ENCODE results near the gene ZNF74. TPM values are rescaled to one million over a fixed set of nuclear protein-coding genes. Genes with fewer than 3 reads are reported as not detected.

The ZNF74 gene
- total RNA-seq, 1 experiment from 2014 or later: 8.1 TPM

DNA sequence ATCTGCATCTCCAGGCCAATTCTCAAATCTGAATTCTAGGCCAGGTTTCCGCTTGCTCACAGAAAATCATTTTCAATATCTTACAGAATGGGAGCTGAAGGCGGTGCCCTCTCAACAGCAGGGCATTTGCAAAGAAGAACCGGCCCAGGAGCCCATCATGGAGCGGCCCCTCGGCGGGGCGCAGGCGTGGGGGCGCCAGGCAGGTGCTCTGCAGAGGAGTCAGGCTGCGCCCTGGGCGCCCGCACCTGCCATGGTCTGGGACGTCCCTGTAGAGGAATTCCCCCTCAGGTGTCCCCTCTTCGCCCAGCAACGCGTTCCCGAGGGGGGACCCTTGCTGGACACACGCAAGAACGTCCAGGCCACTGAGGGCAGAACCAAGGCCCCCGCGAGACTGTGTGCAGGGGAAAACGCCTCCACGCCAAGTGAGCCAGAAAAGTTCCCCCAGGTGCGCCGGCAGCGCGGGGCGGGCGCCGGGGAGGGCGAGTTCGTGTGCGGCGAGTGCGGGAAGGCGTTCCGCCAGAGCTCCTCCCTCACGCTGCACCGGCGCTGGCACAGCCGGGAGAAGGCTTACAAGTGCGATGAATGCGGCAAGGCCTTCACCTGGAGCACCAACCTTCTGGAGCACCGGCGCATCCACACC is 11.5 kb downstream of the ZNF74 start:
- no peaks in the 10 kb centered on the region for H3K9me3 ChIP-seq (ENCODE audit: insufficient read depth, low read depth)
- H3K27me3 ChIP-seq (ENCODE audit: insufficient read depth, low read depth): no peaks in the 10 kb centered on the region
- no peaks in the 10 kb centered on the region for H3K79me2 ChIP-seq (ENCODE audit: low read depth)
- BruUV-seq (replicated peaks): no TSS peak
- no peak overlapping the region for H3K27ac ChIP-seq
- no peaks in the 10 kb centered on the region for H3K9me2 ChIP-seq (ENCODE audit: insufficient read depth)
- H3K36me3 ChIP-seq (ENCODE audit: low read depth): no peaks in the 10 kb centered on the region
- no peaks in the 10 kb centered on the region for H3K4me1 ChIP-seq (replicated peaks; ENCODE audit: insufficient read depth)
- intact Hi-C loops (cut with micrococcal nuclease; ENCODE audit: unreplicated experiment): no loop called here
- no peaks in the 10 kb centered on the region for H3F3A ChIP-seq (ENCODE audit: insufficient read depth, low read depth)
- H3K4me2 ChIP-seq: no peak overlapping the region
- H2AFZ ChIP-seq: no peak overlapping the region
- no peaks in the 10 kb centered on the region for H4K20me1 ChIP-seq (ENCODE audit: insufficient read depth)
- POLR2A ChIA-PET (ENCODE audit: unreplicated experiment): no interaction called here
- CTCF ChIA-PET: no interaction called here
- no peak for DNase-seq
- TF ChIP-seq, protein P1, sequence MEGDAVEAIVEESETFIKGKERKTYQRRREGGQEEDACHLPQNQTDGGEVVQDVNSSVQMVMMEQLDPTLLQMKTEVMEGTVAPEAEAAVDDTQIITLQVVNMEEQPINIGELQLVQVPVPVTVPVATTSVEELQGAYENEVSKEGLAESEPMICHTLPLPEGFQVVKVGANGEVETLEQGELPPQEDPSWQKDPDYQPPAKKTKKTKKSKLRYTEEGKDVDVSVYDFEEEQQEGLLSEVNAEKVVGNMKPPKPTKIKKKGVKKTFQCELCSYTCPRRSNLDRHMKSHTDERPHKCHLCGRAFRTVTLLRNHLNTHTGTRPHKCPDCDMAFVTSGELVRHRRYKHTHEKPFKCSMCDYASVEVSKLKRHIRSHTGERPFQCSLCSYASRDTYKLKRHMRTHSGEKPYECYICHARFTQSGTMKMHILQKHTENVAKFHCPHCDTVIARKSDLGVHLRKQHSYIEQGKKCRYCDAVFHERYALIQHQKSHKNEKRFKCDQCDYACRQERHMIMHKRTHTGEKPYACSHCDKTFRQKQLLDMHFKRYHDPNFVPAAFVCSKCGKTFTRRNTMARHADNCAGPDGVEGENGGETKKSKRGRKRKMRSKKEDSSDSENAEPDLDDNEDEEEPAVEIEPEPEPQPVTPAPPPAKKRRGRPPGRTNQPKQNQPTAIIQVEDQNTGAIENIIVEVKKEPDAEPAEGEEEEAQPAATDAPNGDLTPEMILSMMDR (conservative IDR thresholded peaks at IDR 0.05): no peak
- no peak for TF ChIP-seq EZH2 (IDR thresholded peaks at IDR 0.05; ENCODE audit: low read depth)
- H3K4me3 ChIP-seq: no peak overlapping the region

DNA sequence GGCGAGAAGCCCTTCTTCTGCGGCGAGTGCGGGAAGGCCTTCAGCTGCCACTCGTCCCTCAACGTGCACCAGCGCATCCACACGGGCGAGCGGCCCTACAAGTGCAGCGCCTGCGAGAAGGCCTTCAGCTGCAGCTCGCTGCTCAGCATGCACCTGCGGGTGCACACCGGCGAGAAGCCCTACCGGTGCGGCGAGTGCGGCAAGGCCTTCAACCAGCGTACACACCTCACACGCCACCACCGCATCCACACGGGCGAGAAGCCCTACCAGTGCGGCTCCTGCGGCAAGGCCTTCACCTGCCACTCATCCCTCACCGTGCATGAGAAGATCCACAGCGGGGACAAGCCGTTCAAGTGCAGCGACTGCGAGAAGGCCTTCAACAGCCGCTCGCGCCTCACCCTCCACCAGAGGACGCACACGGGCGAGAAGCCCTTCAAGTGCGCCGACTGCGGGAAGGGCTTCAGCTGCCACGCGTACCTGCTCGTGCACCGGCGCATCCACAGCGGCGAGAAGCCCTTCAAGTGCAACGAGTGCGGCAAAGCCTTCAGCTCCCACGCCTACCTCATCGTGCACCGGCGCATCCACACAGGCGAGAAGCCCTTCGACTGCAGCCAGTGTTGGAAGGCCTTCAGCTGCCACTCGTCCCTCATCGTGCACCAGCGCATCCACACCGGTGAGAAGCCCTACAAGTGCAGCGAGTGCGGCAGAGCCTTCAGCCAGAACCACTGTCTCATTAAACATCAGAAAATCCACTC is 12.2 kb downstream of the ZNF74 start:
- Histone ChIP-seq H3K4me3 (no peak overlapping the region), H3K27me3 (ENCODE audit: insufficient read depth, low read depth) (no peaks in the 10 kb centered on the region), H3K4me2 (no peak overlapping the region), H3K27ac (no peak overlapping the region), H3K36me3 (ENCODE audit: low read depth) (no peaks in the 10 kb centered on the region), H3K4me1 (replicated peaks; ENCODE audit: insufficient read depth) (no peaks in the 10 kb centered on the region), H2AFZ (no peak overlapping the region), H3K9me2 (ENCODE audit: insufficient read depth) (no peaks in the 10 kb centered on the region), H3K79me2 (ENCODE audit: low read depth) (no peaks in the 10 kb centered on the region), H3K9me3 (ENCODE audit: insufficient read depth, low read depth) (no peaks in the 10 kb centered on the region), H3F3A (ENCODE audit: insufficient read depth, low read depth) (no peaks in the 10 kb centered on the region), H4K20me1 (ENCODE audit: insufficient read depth) (no peaks in the 10 kb centered on the region)
- DNase-seq: no peak
- BruUV-seq (replicated peaks): no TSS peak
- intact Hi-C loops (cut with micrococcal nuclease; ENCODE audit: unreplicated experiment): no loop called here
- CTCF ChIA-PET: no interaction called here
- TF ChIP-seq EZH2 (IDR thresholded peaks at IDR 0.05; ENCODE audit: low read depth): no peak
- TF ChIP-seq, protein P1 (conservative IDR thresholded peaks at IDR 0.05): no peak
- POLR2A ChIA-PET (ENCODE audit: unreplicated experiment): no interaction called here

DNA sequence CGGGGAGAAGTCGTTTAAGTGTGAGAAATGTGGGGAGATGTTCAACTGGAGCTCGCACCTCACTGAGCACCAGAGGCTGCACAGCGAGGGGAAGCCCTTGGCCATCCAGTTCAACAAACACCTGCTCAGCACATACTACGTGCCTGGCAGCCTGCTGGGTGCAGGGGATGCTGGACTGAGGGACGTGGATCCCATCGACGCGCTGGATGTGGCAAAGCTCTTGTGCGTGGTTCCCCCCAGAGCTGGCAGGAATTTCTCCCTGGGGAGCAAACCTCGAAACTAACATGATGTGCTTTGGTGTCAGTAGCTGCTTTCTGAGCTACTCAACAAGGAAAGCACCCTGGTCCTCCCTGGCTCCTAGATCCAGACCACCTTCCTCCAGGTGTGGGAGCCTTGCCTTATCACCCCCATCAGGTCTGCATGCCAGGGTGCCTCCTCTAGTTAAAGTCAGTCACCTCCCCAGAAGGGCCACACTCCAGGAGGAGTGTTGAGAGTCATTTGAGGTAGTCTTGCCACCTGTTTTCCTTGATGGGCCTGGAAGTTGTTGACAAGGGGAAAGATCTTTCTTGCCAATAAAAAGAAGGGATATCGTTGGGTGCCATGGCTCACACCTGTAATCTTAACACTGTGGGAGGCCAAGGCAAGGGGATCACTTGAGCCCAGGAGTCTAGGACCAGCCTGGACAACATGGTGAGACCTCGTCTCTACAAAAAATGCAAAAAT is 12.9 kb downstream of the ZNF74 start:
- CTCF ChIA-PET: no interaction called here
- Histone ChIP-seq H3F3A (ENCODE audit: insufficient read depth, low read depth) (no peaks in the 10 kb centered on the region), H3K4me1 (replicated peaks; ENCODE audit: insufficient read depth) (no peaks in the 10 kb centered on the region), H3K27ac (no peak overlapping the region), H2AFZ (no peak overlapping the region), H3K9me3 (ENCODE audit: insufficient read depth, low read depth) (no peaks in the 10 kb centered on the region), H3K79me2 (ENCODE audit: low read depth) (no peaks in the 10 kb centered on the region), H3K9me2 (ENCODE audit: insufficient read depth) (no peaks in the 10 kb centered on the region), H3K4me2 (no peak overlapping the region), H3K36me3 (ENCODE audit: low read depth) (no peaks in the 10 kb centered on the region), H4K20me1 (ENCODE audit: insufficient read depth) (no peaks in the 10 kb centered on the region), H3K27me3 (ENCODE audit: insufficient read depth, low read depth) (no peaks in the 10 kb centered on the region), H3K4me3 (no peak overlapping the region)
- TF ChIP-seq, protein P1 (conservative IDR thresholded peaks at IDR 0.05): no peak
- TF ChIP-seq EZH2 (IDR thresholded peaks at IDR 0.05; ENCODE audit: low read depth): no peak
- no peak for DNase-seq
- POLR2A ChIA-PET (ENCODE audit: unreplicated experiment): no interaction called here
- no TSS peak for BruUV-seq (replicated peaks)
- intact Hi-C loops (cut with micrococcal nuclease; ENCODE audit: unreplicated experiment): no loop called here

All from PC-9 (cell line).